Lower lobe of right lung (tissue), 2 donors: ENCODE results near the gene PAPPA. TPM values are rescaled to one million over a fixed set of nuclear protein-coding genes. Genes with fewer than 3 reads are reported as not detected.

ENCODE experiments used
- ATAC-seq, 2 donors: fragments of 200-7000 bp; cut with Tn5 transposase; one replicate each; pipeline ENCODE4 v1.9.1; 2020 to 2022; ENCODE audit warnings: mild to moderate bottlenecking in 2 of 2, moderate library complexity in 2 of 2
- DNase-seq: peaks from one replicate; pipeline ENCODE4 v3.0.0-alpha.2; 2020
- H3K27ac ChIP-seq: fragments of 200-600 bp; one replicate; pipeline ENCODE4 v1.8.0; 2022
- H3K27me3 ChIP-seq: fragments of 200-600 bp; one replicate; pipeline ENCODE4 v1.8.0; 2022; ENCODE audit warnings: low read depth
- H3K36me3 ChIP-seq: fragments of 200-600 bp; one replicate; pipeline ENCODE4 v1.8.0; 2022; ENCODE audit warnings: mild to moderate bottlenecking
- H3K4me1 ChIP-seq: fragments of 200-600 bp; one replicate; pipeline ENCODE4 v1.8.0; 2022
- H3K4me3 ChIP-seq: fragments of 200-600 bp; one replicate; pipeline ENCODE4 v1.8.0; 2022; ENCODE audit warnings: mild to moderate bottlenecking
- H3K9me3 ChIP-seq: fragments of 200-600 bp; one replicate; pipeline ENCODE4 v1.8.0; 2022
- CTCF ChIP-seq: fragments of 200-600 bp; IDR thresholded peaks from one replicate; pipeline ENCODE4 v1.8.0; 2022; ENCODE audit warnings: antibody characterized with exemption, mild to moderate bottlenecking
- intact Hi-C: fragments of 100-400 bp; cut with DNase I; formaldehyde crosslinking; loops from one replicate; pipeline ENCODE4 v1.11.0; 2022
- total RNA-seq: library from RNA; stranded (reverse); fragmentation: NEBNext Ultra II Directional; extraction: Animal tissue kit (Norgen Biotek cat#: 25700); gene quantifications from one replicate; pipeline ENCODE4 v1.2.1, GENCODE V29; 2021
- donor health status: DM: no; HTN: yes; CAD: no; lungs with severe emphysema.

The PAPPA gene
- total RNA-seq, 1 donor from 2014 or later = 2.2 TPM

GRCh38 chr9:116287721-116288120, 134.1 kb downstream of the PAPPA start:
- no peak for DNase-seq
- Histone ChIP-seq H3K9me3 (no peaks in the 10 kb centered on the region), H3K27ac (no peak overlapping the region), H3K4me3 (no peak overlapping the region), H3K36me3 (no peaks in the 10 kb centered on the region), H3K4me1 (no peaks in the 10 kb centered on the region), H3K27me3 (no peaks in the 10 kb centered on the region)
- intact Hi-C loops = no loop called here
- no peak for ATAC-seq
- no peak for TF ChIP-seq CTCF

- H3K9me3 ChIP-seq = no peaks in the 10 kb centered on the region
- no peaks in the 10 kb centered on the region for H3K4me1 ChIP-seq
- no peak overlapping the region for H3K27ac ChIP-seq
- no peaks in the 10 kb centered on the region for H3K27me3 ChIP-seq
- no peak for TF ChIP-seq CTCF
- no peak for DNase-seq
- ATAC-seq = no peak
- intact Hi-C loops = no loop called here
- H3K4me3 ChIP-seq = no peak overlapping the region
- no peaks in the 10 kb centered on the region for H3K36me3 ChIP-seq
Measured at GRCh38 chr9:116288658-116289057, 135.1 kb downstream of the PAPPA start.

- no peaks in the 10 kb centered on the region for H3K36me3 ChIP-seq
- H3K4me3 ChIP-seq = no peak overlapping the region
- DNase-seq (no peak), ATAC-seq (no peak)
- TF ChIP-seq CTCF = no peak
- H3K27ac ChIP-seq = no peak overlapping the region
- intact Hi-C loops = no loop called here
- H3K27me3 ChIP-seq = no peaks in the 10 kb centered on the region
- H3K9me3 ChIP-seq = no peaks in the 10 kb centered on the region
- no peaks in the 10 kb centered on the region for H3K4me1 ChIP-seq
Measured at GRCh38 chr9:116297346-116297745, 143.8 kb downstream of the PAPPA start.

GRCh38 chr9:116298249-116298648, 144.7 kb downstream of the PAPPA start:
- no peak for TF ChIP-seq CTCF
- no peaks in the 10 kb centered on the region for H3K4me1 ChIP-seq
- no peaks in the 10 kb centered on the region for H3K27me3 ChIP-seq
- no peak for DNase-seq
- ATAC-seq = no peak
- H3K27ac ChIP-seq = no peak overlapping the region
- intact Hi-C loops = no loop called here
- H3K4me3 ChIP-seq = no peak overlapping the region
- H3K9me3 ChIP-seq = no peaks in the 10 kb centered on the region
- H3K36me3 ChIP-seq = no peaks in the 10 kb centered on the region

- no peaks in the 10 kb centered on the region for H3K27me3 ChIP-seq
- ATAC-seq = no peak
- TF ChIP-seq CTCF = no peak
- no peaks in the 10 kb centered on the region for H3K4me1 ChIP-seq
- no peaks in the 10 kb centered on the region for H3K36me3 ChIP-seq
- DNase-seq = no peak
- no peak overlapping the region for H3K27ac ChIP-seq
- H3K4me3 ChIP-seq = no peak overlapping the region
- intact Hi-C loops = no loop called here
- no peaks in the 10 kb centered on the region for H3K9me3 ChIP-seq
Measured at GRCh38 chr9:116298878-116299391, 145.3 kb downstream of the PAPPA start.
